Renal cortical epithelial cell (primary cell): Measurements from ENCODE around the gene POLG. TPM values are rescaled to one million over a fixed set of nuclear protein-coding genes. Genes with fewer than 3 reads are reported as not detected.
"Not testable (repeated sequence)": the region's sequence is repeated elsewhere in the genome, so short reads cannot be mapped to it uniquely, and the experiment has no call there.

Experiments
- DNase-seq: peaks from one replicate; pipeline ENCODE4 v3.0.0-alpha.2; 2011; ENCODE audit warnings: low read depth
- total RNA-seq: library from RNA; depleted of rRNA; stranded (reverse); fragments of >200 nt; gene quantifications from 2 replicates; pipeline ENCODE4 v1.2.3, GENCODE V29; 2014

Gene POLG
- total RNA-seq, 1 donor from 2014 or later: 90.6 TPM

DNA sequence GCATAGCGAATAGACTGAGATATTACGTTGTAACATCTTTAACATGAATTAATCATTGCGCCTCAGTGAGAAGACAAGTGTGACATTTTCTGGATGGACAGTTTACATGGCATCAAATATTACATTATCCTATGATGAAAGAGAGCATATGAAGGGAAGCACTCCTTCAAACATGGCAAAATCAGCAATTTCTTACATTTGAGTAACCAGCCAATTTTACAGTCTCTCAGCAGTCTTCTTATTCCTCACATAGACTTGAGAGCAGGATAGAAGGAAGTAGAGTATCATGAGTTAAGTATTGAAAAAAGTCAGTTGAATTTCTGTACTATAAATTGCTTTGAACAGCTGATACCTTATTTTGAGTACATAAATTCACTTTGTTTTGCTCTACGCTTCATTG, 52.0 kb downstream of the POLG start:
- DNase-seq: no peak

DNA sequence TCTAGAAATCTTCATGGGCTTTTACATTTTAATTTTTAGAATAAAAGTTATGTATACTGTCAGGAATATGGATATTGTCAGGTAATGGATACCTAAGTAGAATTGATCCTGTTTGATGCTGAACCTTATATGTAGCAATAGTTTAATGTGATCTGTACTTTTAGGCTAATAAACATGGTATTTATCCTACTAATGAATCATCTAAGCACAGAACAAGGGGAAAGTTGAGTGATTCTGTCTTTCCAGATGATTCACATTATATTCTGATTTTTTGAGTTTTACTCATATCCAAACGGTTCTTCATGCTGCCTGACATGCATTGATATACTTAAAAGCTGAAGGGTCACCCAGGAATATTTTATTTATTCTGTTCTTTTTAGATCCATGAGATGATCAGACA, 56.3 kb downstream of the POLG start:
- DNase-seq: no peak

DNA sequence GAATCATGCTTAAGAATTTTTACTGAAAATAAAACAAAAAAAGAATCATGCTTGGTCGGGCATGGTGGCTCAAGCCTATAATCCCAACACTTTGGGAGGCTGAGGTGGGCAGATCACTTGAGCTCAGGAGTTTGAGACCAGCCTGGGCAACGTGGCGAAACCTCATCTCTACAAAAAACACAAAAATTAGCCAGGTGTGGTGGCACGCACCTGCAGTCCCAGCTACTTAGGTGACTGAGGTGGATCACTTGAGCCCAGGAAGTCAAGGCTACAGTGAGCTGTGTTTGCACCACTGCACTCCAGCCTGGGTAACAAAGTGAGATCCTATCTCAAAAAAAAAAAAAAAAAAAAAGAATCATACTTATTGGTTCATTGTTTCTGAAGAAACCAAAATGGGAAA, 57.3 kb downstream of the POLG start:
- not testable (repeated sequence) for DNase-seq

Other genes starting within 250 kb of the POLG start
- 78.7 and 82.1 TPM in 2 replicates for gene ABHD2, start 246.4 kb downstream of the POLG start, total RNA-seq
- not detected in 2 replicates for gene RLBP1, start 113.2 kb downstream of the POLG start, total RNA-seq
- 7.4 and 32.1 TPM in 2 replicates for gene FANCI, start 90.8 kb downstream of the POLG start, total RNA-seq
- gene RHCG, start 161.8 kb upstream of the POLG start, total RNA-seq: 0.10 and 1.6 TPM in 2 replicates
- gene TICRR, start 240.6 kb upstream of the POLG start, total RNA-seq: 0.65 and 1.9 TPM in 2 replicates